Nucleus accumbens (tissue), 56 donors: Measurements from ENCODE around the gene DEDD2.
A peak's percentile ranks its signal among the peaks of the same experiment; 100 is the strongest.

Source experiments
- DNase-seq, 56 donors: peaks; one replicate each; lab custom pipeline; 2025; lab: John Stamatoyannopoulos, UW

DEDD2 gene

GRCh38 chr19:42151782-42152684 lies 65.4 kb downstream of the DEDD2 start:
- DNase-seq: no peak

GRCh38 chr19:42150911-42151361 lies 66.5 kb downstream of the DEDD2 start:
- no peak for DNase-seq

GRCh38 chr19:42150364-42150763 lies 67.1 kb downstream of the DEDD2 start:
- DNase-seq: peak in 2 of 56 donors; percentile 6 to 10

- DNase-seq: no peak
Observed at GRCh38 chr19:42149447-42150202, 67.9 kb downstream of the DEDD2 start.
